Sigmoid colon (tissue), 7 donors: Measurements from ENCODE around the gene NLRC3. TPM values are rescaled to one million over a fixed set of nuclear protein-coding genes. Genes with fewer than 3 reads are reported as not detected.

Source experiments
- DNase-seq: peaks from one replicate; pipeline ENCODE4 v3.0.0-alpha.2; 2019
- H3K27ac ChIP-seq, 4 donors: fragments of 200-600 bp; sonication (generic); one replicate each; pipeline ENCODE4 v1.5.1; 2016 to 2019; ENCODE audit warnings: mild to moderate bottlenecking in 1 of 4
- H3K27me3 ChIP-seq, 3 donors: fragments of 200-600 bp; sonication (generic); one replicate each; pipeline ENCODE4 v1.5.1; 2019; ENCODE audit warnings: mild to moderate bottlenecking in 1 of 3
- H3K36me3 ChIP-seq, 4 donors: fragments of 200-600 bp; sonication (generic); one replicate each; pipeline ENCODE4 v1.5.1; 2016 to 2019
- H3K4me1 ChIP-seq, 4 donors: fragments of 200-600 bp; sonication (generic); one replicate each; pipeline ENCODE4 v1.5.1; 2017 to 2019
- H3K4me3 ChIP-seq, 4 donors: fragments of 200-600 bp; sonication (generic); one replicate each; pipeline ENCODE4 v1.5.1; 2017 to 2019; ENCODE audit warnings: mild to moderate bottlenecking in 2 of 4, moderate library complexity in 1 of 4
- H3K9me3 ChIP-seq, 4 donors: fragments of 200-600 bp in 3 of 4; sonication (generic) in 3 of 4; one replicate each; pipeline versions ENCODE4 v1.5.1 to v1.6.1; 2013 to 2019
- EP300 ChIP-seq, 4 donors: sonication (generic); formaldehyde crosslinking; IDR thresholded peaks; one replicate each; pipeline ENCODE4 v1.6.1; 2017; ENCODE audit warnings: antibody characterized with exemption in 4 of 4
- POLR2A ChIP-seq, 2 donors: fragments of 450-650 bp; IDR thresholded peaks; one replicate each; pipeline ENCODE4 v1.6.1; 2016; ENCODE audit warnings: antibody characterized with exemption in 2 of 2, mild to moderate bottlenecking in 2 of 2, moderate library complexity in 2 of 2
- POLR2AphosphoS5 ChIP-seq, 4 donors: sonication (generic); formaldehyde crosslinking; IDR thresholded peaks; one replicate each; pipeline ENCODE4 v1.6.1; 2017; ENCODE audit warnings: antibody characterized with exemption in 4 of 4
- WGBS, 2 donors: extraction: QIAGEN DNeasy Blood & Tissue Kit; methylation state at CpG; one replicate each; pipeline ENCODE4 v1.1.7; 2013; 5-methylcytosine and 5-hydroxymethylcytosine counted together
- intact Hi-C: fragments of 100-400 bp; cut with DNase I; formaldehyde crosslinking; loops from one replicate; pipeline ENCODE4 v1.15.1; 2023
- polyA plus RNA-seq, 3 donors: library from polyadenylated mRNA; stranded (reverse); fragments of 200-250 nt; gene quantifications; one replicate each; pipeline ENCODE4 v1.2.3, GENCODE V29; 2013
- total RNA-seq, 4 donors: library from RNA; depleted of rRNA; stranded (reverse); fragments of >200 nt; gene quantifications; one replicate each; pipeline ENCODE4 v1.1.0, GENCODE V29; 2016
- TF ChIP-seq, protein P1 (sequence below), 4 experiments: fragments of 450-650 bp in 3 of 4; fragments of 200-600 bp in 1 of 4; IDR thresholded peaks; one replicate each; pipeline ENCODE4 v1.5.1; 2016 to 2019; ENCODE audit warnings: antibody characterized with exemption in 4 of 4, mild to moderate bottlenecking in 3 of 4, moderate library complexity in 2 of 4
- donor health status: healthy with polysubstance abuse.
- donor health status: Bipolar disorder and iron deficiency.
- donor health status: healthy.

The NLRC3 gene
- total and polyA plus RNA-seq, 7 donors, result under 0.01 to 7.0 (median 0.27) TPM; not detected in 2

DNA sequence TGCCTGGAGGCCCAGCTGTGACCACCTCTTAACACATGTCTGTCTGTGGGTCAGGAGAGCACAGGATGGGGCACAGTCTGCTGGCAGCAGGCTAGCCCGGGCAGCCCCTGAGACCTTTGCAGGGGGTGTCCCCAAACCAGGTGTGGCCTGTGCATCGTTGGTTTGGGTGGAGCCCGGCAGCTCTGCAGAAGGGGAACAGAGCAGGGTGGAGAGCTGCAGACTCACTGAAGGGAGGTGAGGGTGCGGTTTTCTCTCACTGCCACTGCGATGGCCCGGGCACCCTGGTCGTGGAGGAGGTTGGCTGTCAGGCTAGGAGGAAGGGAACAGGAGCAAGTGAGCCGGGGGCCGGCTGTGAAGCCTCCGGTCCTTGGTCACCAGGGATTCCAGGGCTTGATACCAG, 28.8 kb downstream of the NLRC3 start:
- Histone ChIP-seq H3K9me3 (no peaks in the 10 kb centered on the region), H3K27ac (no peak overlapping the region), H3K27me3 (no peaks in the 10 kb centered on the region), H3K4me3 (no peak overlapping the region), H3K4me1 (no peaks in the 10 kb centered on the region), H3K36me3 (no peaks in the 10 kb centered on the region)
- TF ChIP-seq EP300 (IDR thresholded peaks at IDR 0.05) (no peak), POLR2A (IDR thresholded peaks at IDR 0.05) (no peak), POLR2AphosphoS5 (IDR thresholded peaks at IDR 0.05) (no peak)
- TF ChIP-seq, protein P1, sequence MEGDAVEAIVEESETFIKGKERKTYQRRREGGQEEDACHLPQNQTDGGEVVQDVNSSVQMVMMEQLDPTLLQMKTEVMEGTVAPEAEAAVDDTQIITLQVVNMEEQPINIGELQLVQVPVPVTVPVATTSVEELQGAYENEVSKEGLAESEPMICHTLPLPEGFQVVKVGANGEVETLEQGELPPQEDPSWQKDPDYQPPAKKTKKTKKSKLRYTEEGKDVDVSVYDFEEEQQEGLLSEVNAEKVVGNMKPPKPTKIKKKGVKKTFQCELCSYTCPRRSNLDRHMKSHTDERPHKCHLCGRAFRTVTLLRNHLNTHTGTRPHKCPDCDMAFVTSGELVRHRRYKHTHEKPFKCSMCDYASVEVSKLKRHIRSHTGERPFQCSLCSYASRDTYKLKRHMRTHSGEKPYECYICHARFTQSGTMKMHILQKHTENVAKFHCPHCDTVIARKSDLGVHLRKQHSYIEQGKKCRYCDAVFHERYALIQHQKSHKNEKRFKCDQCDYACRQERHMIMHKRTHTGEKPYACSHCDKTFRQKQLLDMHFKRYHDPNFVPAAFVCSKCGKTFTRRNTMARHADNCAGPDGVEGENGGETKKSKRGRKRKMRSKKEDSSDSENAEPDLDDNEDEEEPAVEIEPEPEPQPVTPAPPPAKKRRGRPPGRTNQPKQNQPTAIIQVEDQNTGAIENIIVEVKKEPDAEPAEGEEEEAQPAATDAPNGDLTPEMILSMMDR (IDR thresholded peaks at IDR 0.05), result no peak
- no peak for DNase-seq
- WGBS, 2 donors, result 67 to 75% methylated on average over 10 of the region's 10 CpGs
- intact Hi-C loops, result no loop called here

DNA sequence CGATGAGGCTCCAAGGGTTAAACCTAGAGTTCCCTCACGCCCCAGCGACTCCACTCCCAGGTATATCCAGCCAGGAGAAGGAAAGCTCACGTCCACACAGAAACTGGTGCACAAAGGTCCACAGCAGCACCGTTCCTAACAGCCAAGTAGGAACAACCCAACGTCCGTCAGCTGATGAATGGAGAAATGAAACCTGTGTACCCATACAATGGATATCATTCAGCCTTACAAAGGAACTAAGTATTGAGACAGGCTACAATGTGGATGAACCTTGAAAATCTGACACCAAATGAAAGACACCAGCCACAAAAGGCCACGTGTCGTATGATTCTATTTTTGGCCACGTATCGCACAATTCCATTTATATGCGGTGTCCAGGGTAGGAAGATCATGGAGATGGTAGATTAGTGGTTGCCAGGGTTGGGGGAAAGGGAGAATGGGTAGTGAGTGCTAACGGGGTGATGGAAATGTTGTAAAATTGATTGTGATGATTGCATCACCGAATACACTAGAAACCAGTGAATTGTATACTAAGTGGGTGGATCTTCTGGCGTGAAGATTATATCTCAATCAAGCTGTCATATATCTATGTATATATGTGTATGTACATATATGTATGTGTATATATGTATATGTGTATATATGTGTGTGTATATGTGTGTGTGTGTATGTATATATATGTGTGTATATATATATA, 30.1 kb downstream of the NLRC3 start:
- Histone ChIP-seq H3K36me3 (no peaks in the 10 kb centered on the region), H3K4me1 (no peaks in the 10 kb centered on the region), H3K27ac (no peak overlapping the region), H3K4me3 (no peak overlapping the region), H3K27me3 (no peaks in the 10 kb centered on the region), H3K9me3 (no peaks in the 10 kb centered on the region)
- intact Hi-C loops, result no loop called here
- 88 to 92% methylated on average over 15 of the region's 15 CpGs for WGBS, 2 donors
- TF ChIP-seq POLR2AphosphoS5 (IDR thresholded peaks at IDR 0.05) (no peak), EP300 (IDR thresholded peaks at IDR 0.05) (no peak), POLR2A (IDR thresholded peaks at IDR 0.05) (no peak)
- TF ChIP-seq, protein P1 (IDR thresholded peaks at IDR 0.05), result no peak
- DNase-seq, result no peak

DNA sequence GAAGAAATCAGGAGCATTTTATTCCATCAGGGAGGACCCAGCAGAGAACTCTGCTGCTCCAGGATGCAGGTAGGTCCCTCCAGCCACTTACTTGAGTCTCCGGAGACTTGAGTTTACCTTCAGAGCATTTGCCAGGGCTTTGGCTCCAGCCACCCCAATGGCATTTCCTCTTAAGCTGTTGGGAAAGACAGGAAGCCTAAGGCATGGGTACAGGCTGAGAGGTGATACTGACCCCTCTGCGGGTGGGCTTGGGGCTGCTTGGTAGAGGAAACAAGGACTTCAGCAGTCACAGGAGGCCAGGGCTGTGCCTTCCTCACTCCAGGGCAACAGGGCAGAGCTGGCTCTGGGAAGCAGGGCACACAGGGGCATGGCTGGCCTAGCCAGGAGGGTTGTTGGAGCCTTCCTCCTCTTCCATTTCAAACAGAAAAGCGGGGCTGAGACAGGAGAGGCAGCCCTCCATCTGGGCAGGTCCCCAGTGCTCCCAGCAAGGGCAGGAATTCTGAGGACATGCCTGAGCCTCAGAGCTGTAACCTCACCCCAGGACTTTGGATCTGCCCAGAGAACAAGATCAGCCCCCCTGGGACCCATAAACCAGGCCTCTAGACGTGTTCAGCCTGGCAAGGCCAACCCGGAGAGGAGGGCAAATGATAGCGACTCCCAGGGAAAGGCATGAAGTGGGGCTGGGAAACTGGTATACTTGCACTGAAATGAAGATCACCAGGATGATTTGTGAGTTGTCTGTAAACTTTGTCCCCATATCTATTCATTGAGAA, 34.4 kb downstream of the NLRC3 start:
- 80 to 85% methylated on average over 6 of the region's 6 CpGs for WGBS, 2 donors
- intact Hi-C loops, result no loop called here
- H3K36me3 ChIP-seq, result peaks cover 0 to 27% (median 0%) of the 10 kb centered on the region in 4 donors

DNA sequence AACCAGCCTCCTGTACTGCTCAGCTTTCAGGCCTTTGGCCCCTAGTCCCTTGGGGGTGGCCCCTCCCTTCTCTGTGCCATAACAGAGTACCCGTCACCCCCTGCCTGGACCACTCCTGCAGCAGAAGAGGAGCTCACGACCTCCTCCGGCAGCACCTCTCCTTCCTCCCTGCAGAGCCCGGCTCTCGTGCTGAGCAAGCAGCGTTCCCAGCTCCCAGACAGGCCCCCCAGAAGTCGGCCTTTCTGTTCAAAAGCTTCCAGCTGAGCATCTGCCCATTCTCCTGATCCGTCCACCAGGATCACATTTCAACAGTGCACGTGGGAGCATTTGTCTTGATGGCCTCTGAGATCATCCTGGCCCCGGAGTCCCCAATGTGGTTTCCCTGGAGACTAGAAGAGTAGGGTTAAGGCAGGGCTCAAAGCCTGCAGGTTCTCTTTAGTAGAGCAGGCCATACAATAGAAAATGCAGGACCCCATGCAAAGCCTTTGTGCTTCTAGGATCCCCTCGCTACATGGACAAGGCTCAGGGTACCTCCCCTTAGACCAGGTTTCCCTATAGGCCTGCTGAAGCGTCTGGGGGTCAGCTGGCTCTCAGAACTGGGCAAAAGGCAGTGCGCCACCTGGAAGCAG, 35.6 kb downstream of the NLRC3 start:
- intact Hi-C loops, result no loop called here
- WGBS, 2 donors, result 91% methylated on average over 13 of the region's 13 CpGs
- no peak for TF ChIP-seq EP300 (IDR thresholded peaks at IDR 0.05)
- TF ChIP-seq POLR2A (IDR thresholded peaks at IDR 0.05), result no peak
- TF ChIP-seq, protein P1 (IDR thresholded peaks at IDR 0.05), result no peak
- TF ChIP-seq POLR2AphosphoS5 (IDR thresholded peaks at IDR 0.05), result no peak
- Histone ChIP-seq H3K4me3 (no peak overlapping the region), H3K36me3 (peaks cover 0 to 27% (median 0%) of the 10 kb centered on the region in 4 donors), H3K9me3 (no peaks in the 10 kb centered on the region), H3K27ac (no peak overlapping the region), H3K27me3 (no peaks in the 10 kb centered on the region), H3K4me1 (peaks cover 0 to 10% (median 4%) of the 10 kb centered on the region in 4 donors)
- no peak for DNase-seq

More for the DNA sequence above, 34.4 kb downstream of the NLRC3 start:
- no peaks in the 10 kb centered on the region for H3K9me3 ChIP-seq
- H3K27me3 ChIP-seq, result no peaks in the 10 kb centered on the region
- no peaks in the 10 kb centered on the region for H3K4me1 ChIP-seq
- no peak for DNase-seq
- H3K27ac ChIP-seq, result no peak overlapping the region
- no peak overlapping the region for H3K4me3 ChIP-seq
- TF ChIP-seq EP300 (IDR thresholded peaks at IDR 0.05), result no peak
- TF ChIP-seq, protein P1 (IDR thresholded peaks at IDR 0.05), result no peak
- no peak for TF ChIP-seq POLR2AphosphoS5 (IDR thresholded peaks at IDR 0.05)
- no peak for TF ChIP-seq POLR2A (IDR thresholded peaks at IDR 0.05)
